Astrocyte of the cerebellum (primary cell): ENCODE measurements around the gene PROK2.

Source experiments
- DNase-seq: peaks from one replicate; pipeline ENCODE4 v3.0.0-alpha.2; 2011; ENCODE audit warnings: low read depth
- H3K4me3 ChIP-seq: 2 replicates; pipeline ENCODE4 v1.5.1; 2011; ENCODE audit warnings: mild to moderate bottlenecking, low read depth, low read length, moderate library complexity
- CTCF ChIP-seq: IDR thresholded peaks from 2 replicates; pipeline ENCODE4 v1.5.1; 2012; ENCODE audit warnings: low read length, low read depth, moderate library complexity, mild to moderate bottlenecking; ENCODE audit errors: missing control alignments
- in situ Hi-C: cut with HindIII; loops from 2 replicates; pipeline ENCODE4 v1.10.0; 2017; ENCODE audit warnings: low sequenced_read_pairs

PROK2 gene

GRCh38 chr3:71771884-71772283 lies 13.1 kb downstream of the PROK2 start:
- no peak for TF ChIP-seq CTCF
- DNase-seq, result no peak
- in situ Hi-C loops, result no loop called here
- no peak overlapping the region for H3K4me3 ChIP-seq

GRCh38 chr3:71771126-71771525 lies 13.8 kb downstream of the PROK2 start:
- no peak for DNase-seq
- TF ChIP-seq CTCF, result no peak
- no peak overlapping the region for H3K4me3 ChIP-seq
- in situ Hi-C loops, result no loop called here

- TF ChIP-seq CTCF, result no peak
- in situ Hi-C loops, result loop anchor here (5.0 kb wide), 1 partner anchor 64 kb away; no protein-coding TSS in a partner anchor
- no peak for DNase-seq
- H3K4me3 ChIP-seq, result no peak overlapping the region
Measured at GRCh38 chr3:71763426-71763825, 21.5 kb downstream of the PROK2 start.

GRCh38 chr3:71760140-71760539 lies 24.8 kb downstream of the PROK2 start:
- H3K4me3 ChIP-seq, result no peak overlapping the region
- no peak for TF ChIP-seq CTCF
- in situ Hi-C loops, result loop anchor here (5.0 kb wide), 1 partner anchor 67 kb away; no protein-coding TSS in a partner anchor
- DNase-seq, result no peak

GRCh38 chr3:71759401-71759800 lies 25.5 kb downstream of the PROK2 start:
- H3K4me3 ChIP-seq, result no peak overlapping the region
- in situ Hi-C loops, result no loop called here
- TF ChIP-seq CTCF, result no peak
- DNase-seq, result no peak

- no peak for TF ChIP-seq CTCF
- in situ Hi-C loops, result no loop called here
- no peak for DNase-seq
- no peak overlapping the region for H3K4me3 ChIP-seq
Measured at GRCh38 chr3:71758091-71758490, 26.9 kb downstream of the PROK2 start.
